Natural killer cell (primary cell): ENCODE measurements around the gene OR6B1. TPM values are rescaled to one million over a fixed set of nuclear protein-coding genes. Genes with fewer than 3 reads are reported as not detected.
"Not testable (repeated sequence)": the region's sequence is repeated elsewhere in the genome, so short reads cannot be mapped to it uniquely, and the experiment has no call there.

Experiments used
- ATAC-seq, 3 donors: fragments of 150-1000 bp in 2 of 3; fragments of 200-7000 bp in 1 of 3; cut with Tn5 transposase; 1 replicate in 1 of 3; 2 replicates in 2 of 3; pipeline ENCODE4 v1.10.0; 2021; ENCODE audit warnings: mild to moderate bottlenecking in 2 of 3, moderate library complexity in 2 of 3
- DNase-seq, 2 donors: peaks; one replicate each; pipeline versions ENCODE4 v3.0.0 to v3.0.0-alpha.2; 2013 to 2021; ENCODE audit warnings: mixed read lengths in 1 of 2
- H3K27ac ChIP-seq: one replicate; pipeline ENCODE4 v1.5.1; 2013; ENCODE audit warnings: mild to moderate bottlenecking, low read length
- H3K27me3 ChIP-seq: one replicate; pipeline ENCODE4 v1.6.1; 2013; ENCODE audit warnings: low read length; ENCODE audit not compliant: control insufficient read depth, insufficient read depth
- H3K36me3 ChIP-seq: one replicate; pipeline ENCODE4 v1.6.1; 2013; ENCODE audit warnings: low read length; ENCODE audit not compliant: control insufficient read depth, insufficient read depth
- H3K4me1 ChIP-seq: one replicate; pipeline ENCODE4 v1.6.1; 2013; ENCODE audit warnings: low read length; ENCODE audit not compliant: control insufficient read depth, insufficient read depth
- H3K4me3 ChIP-seq: one replicate; pipeline ENCODE4 v1.5.1; 2013; ENCODE audit warnings: low read length
- H3K9me3 ChIP-seq: one replicate; pipeline ENCODE4 v1.6.1; 2013; ENCODE audit warnings: low read length; ENCODE audit not compliant: control insufficient read depth, insufficient read depth
- H3K27ac Mint-ChIP-seq, 2 donors: one replicate each; pipeline ENCODE4 v1.8.0; 2022; ENCODE audit warnings: mild to moderate bottlenecking in 2 of 2, mixed read lengths in 2 of 2, moderate library complexity in 1 of 2
- H3K27me3 Mint-ChIP-seq, 2 donors: one replicate each; pipeline ENCODE4 v1.8.0; 2022; ENCODE audit warnings: low read depth in 2 of 2, mixed read lengths in 2 of 2
- H3K36me3 Mint-ChIP-seq: one replicate; pipeline ENCODE4 v1.8.0; 2022; ENCODE audit warnings: mixed read lengths
- H3K4me1 Mint-ChIP-seq, 2 donors: one replicate each; pipeline ENCODE4 v1.8.0; 2022; ENCODE audit warnings: mixed read lengths in 2 of 2
- H3K4me3 Mint-ChIP-seq: one replicate; pipeline ENCODE4 v1.8.0; 2022; ENCODE audit warnings: mild to moderate bottlenecking, moderate library complexity, mixed read lengths
- H3K9me3 Mint-ChIP-seq, 2 donors: one replicate each; pipeline ENCODE4 v1.8.0; 2022; ENCODE audit warnings: mixed read lengths in 2 of 2
- WGBS: methylation state at CpG from one replicate; pipeline ENCODE4 v1.1.7; 2013; ENCODE audit warnings: missing lambda C conversion rate; ENCODE audit not compliant: insufficient coverage; 5-methylcytosine and 5-hydroxymethylcytosine counted together
- intact Hi-C: fragments of 100-400 bp; cut with micrococcal nuclease; formaldehyde crosslinking; loops from one replicate; pipeline ENCODE4 v1.14.2; 2022
- total RNA-seq, 4 donors: library from RNA; stranded (reverse); fragments of 120-200 nt in 1 of 4; gene quantifications; one replicate each; pipeline versions ENCODE4 v1.2.3 to v1.2.4, GENCODE V29; 2013 to 2022
- TF ChIP-seq, protein P1 (sequence below): fragments of 200-600 bp; IDR thresholded peaks from one replicate; pipeline ENCODE4 v1.8.0; 2022; ENCODE audit warnings: antibody characterized with exemption

The OR6B1 gene
- total RNA-seq, 3 donors from 2014 or later (not counting 1 experiment from before 2014, with no cell fraction given) = not detected

GRCh38 chr7:144006692-144007042, 6.5 kb downstream of the OR6B1 start:
- H3K9me3 ChIP-seq = peaks cover 2% of the 10 kb centered on the region
- no peak for ATAC-seq
- H3K27ac ChIP-seq = no peak overlapping the region
- Mint-ChIP-seq H3K9me3 (peaks cover 0 to 7% of the 10 kb centered on the region in 2 donors), H3K4me1 (no peaks in the 10 kb centered on the region), H3K4me3 (no peak overlapping the region), H3K27ac (no peak overlapping the region), H3K27me3 (peaks cover 0 to 11% of the 10 kb centered on the region in 2 donors), H3K36me3 (no peaks in the 10 kb centered on the region)
- intact Hi-C loops = no loop called here
- DNase-seq = no peak
- WGBS = 91% methylated on average over 1 of the region's 1 CpG
- TF ChIP-seq, protein P1, sequence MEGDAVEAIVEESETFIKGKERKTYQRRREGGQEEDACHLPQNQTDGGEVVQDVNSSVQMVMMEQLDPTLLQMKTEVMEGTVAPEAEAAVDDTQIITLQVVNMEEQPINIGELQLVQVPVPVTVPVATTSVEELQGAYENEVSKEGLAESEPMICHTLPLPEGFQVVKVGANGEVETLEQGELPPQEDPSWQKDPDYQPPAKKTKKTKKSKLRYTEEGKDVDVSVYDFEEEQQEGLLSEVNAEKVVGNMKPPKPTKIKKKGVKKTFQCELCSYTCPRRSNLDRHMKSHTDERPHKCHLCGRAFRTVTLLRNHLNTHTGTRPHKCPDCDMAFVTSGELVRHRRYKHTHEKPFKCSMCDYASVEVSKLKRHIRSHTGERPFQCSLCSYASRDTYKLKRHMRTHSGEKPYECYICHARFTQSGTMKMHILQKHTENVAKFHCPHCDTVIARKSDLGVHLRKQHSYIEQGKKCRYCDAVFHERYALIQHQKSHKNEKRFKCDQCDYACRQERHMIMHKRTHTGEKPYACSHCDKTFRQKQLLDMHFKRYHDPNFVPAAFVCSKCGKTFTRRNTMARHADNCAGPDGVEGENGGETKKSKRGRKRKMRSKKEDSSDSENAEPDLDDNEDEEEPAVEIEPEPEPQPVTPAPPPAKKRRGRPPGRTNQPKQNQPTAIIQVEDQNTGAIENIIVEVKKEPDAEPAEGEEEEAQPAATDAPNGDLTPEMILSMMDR = no peak
- no peak overlapping the region for H3K4me3 ChIP-seq
- no peaks in the 10 kb centered on the region for H3K27me3 ChIP-seq
- no peaks in the 10 kb centered on the region for H3K36me3 ChIP-seq
- no peaks in the 10 kb centered on the region for H3K4me1 ChIP-seq

GRCh38 chr7:144009361-144009760, 9.2 kb downstream of the OR6B1 start:
- peaks cover 0 to 8% of the 10 kb centered on the region in 2 donors for H3K27me3 Mint-ChIP-seq
- H3K4me3 ChIP-seq = no peak overlapping the region
- H3K4me1 ChIP-seq = no peaks in the 10 kb centered on the region
- no peaks in the 10 kb centered on the region for H3K27me3 ChIP-seq
- peaks cover 2% of the 10 kb centered on the region for H3K9me3 ChIP-seq
- no peak overlapping the region for H3K27ac ChIP-seq
- no peaks in the 10 kb centered on the region for H3K36me3 Mint-ChIP-seq
- no peak for DNase-seq
- H3K27ac Mint-ChIP-seq = no peak overlapping the region
- TF ChIP-seq, protein P1 = no peak
- H3K4me1 Mint-ChIP-seq = no peaks in the 10 kb centered on the region
- peaks cover 0 to 7% of the 10 kb centered on the region in 2 donors for H3K9me3 Mint-ChIP-seq
- ATAC-seq = no peak
- no peaks in the 10 kb centered on the region for H3K36me3 ChIP-seq
- intact Hi-C loops = no loop called here
- H3K4me3 Mint-ChIP-seq = no peak overlapping the region
- 83% methylated on average over 2 of the region's 2 CpGs for WGBS

DNA sequence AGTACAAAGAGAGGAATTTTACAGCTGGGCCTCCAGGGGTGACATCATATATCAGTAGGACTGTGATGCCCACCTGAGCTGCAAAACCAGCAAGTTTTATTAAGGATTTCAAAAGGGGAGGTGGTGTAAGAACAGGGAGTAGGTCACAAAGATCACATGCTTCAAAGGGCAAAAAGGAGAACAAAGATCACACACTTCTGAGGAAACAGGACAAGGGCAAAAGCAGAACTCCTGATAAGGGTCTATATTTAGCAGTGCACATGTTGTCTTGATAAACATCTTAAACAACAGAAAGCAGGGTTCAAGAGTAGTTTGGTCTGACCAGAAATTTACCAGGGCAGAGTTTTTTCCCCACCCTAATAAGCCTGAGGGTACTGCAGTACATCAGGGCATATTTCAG, 9.9 kb downstream of the OR6B1 start:
- H3K27ac ChIP-seq, H3K4me3 ChIP-seq, DNase-seq, H3K9me3 Mint-ChIP-seq, H3K27ac Mint-ChIP-seq, H3K27me3 Mint-ChIP-seq, H3K36me3 Mint-ChIP-seq, H3K4me1 Mint-ChIP-seq, intact Hi-C loops, H3K4me3 Mint-ChIP-seq, H3K9me3 ChIP-seq, H3K4me1 ChIP-seq, ATAC-seq, H3K27me3 ChIP-seq, H3K36me3 ChIP-seq: not testable (repeated sequence)

GRCh38 chr7:144010821-144011220, 10.7 kb downstream of the OR6B1 start:
- H3K4me3 ChIP-seq, intact Hi-C loops, H3K27me3 Mint-ChIP-seq, H3K27me3 ChIP-seq, H3K27ac Mint-ChIP-seq, H3K36me3 ChIP-seq, H3K9me3 ChIP-seq, H3K4me1 Mint-ChIP-seq, H3K4me3 Mint-ChIP-seq, H3K9me3 Mint-ChIP-seq, ATAC-seq, H3K36me3 Mint-ChIP-seq, DNase-seq, H3K27ac ChIP-seq, H3K4me1 ChIP-seq: not testable (repeated sequence)
- 83% methylated on average over 1 of the region's 1 CpG for WGBS
